Measurements from ENCODE around the gene TMEM41B.
"Not testable (repeated sequence)": the region's sequence is repeated elsewhere in the genome, so short reads cannot be mapped to it uniquely, and the experiment has no call there.

The TMEM41B gene

GRCh38 chr11:9304178-9304577 lies 10.2 kb downstream of the TMEM41B start:
- DNase-seq (ENCODE audit: low read depth): no peak

DNA sequence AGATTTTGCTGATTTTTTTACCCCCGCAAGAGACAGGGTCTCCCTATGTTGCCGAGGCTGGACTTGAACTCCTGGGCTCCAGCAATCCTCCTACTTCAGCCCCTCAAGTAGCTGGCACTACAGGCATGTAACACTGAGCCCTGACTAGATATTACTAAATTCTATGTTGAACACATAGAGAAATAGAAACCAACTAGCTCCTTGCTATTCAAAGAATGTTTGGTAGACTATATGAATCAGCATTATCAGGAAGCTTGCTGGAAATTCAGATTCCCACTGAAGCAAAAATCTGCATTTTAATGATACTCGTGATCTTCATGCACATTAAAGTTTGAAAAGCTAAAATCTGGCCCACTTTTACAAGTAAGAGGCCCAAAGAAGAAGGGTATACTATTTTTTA lies 11.9 kb downstream of the TMEM41B start:
- no peak for DNase-seq (ENCODE audit: low read depth)

GRCh38 chr11:9301720-9302119 lies 12.7 kb downstream of the TMEM41B start:
- no peak for DNase-seq (ENCODE audit: low read depth)

- DNase-seq (ENCODE audit: low read depth): no peak
Observed at GRCh38 chr11:9293646-9294045, 20.7 kb downstream of the TMEM41B start.

GRCh38 chr11:9285850-9286587 lies 28.4 kb downstream of the TMEM41B start:
- DNase-seq (ENCODE audit: low read depth): no peak

DNA sequence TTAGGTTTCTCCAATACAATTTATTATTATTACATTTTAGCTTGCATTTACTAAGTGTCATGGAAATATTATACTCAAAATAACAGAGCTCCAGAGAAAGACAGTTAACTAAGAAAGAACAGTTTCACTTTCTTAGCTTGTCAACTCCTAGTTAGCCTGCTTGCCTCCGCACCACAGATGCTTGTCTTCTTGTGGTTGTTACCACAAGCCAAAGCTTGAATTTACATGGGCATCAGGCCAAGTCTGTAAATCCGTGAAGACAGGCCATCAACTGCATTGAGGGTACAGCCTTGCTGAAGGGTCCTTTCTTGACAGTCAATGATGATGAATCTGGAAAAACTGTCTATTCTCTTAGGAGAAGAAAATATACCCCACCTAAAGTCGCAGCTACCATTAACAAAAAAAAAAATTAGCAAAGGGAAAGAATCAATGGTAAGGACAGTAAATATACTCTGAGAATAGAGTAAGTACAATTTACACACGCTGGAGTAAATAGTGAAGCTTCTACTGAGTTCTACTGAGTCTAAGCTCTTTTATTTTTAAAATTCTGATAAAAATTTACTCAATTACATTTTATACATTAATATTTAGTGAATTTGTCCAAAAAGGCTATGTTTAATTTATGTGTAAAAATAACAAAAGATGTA lies 33.6 kb downstream of the TMEM41B start:
- DNase-seq (ENCODE audit: low read depth): no peak

GRCh38 chr11:9277176-9277575 lies 37.2 kb downstream of the TMEM41B start:
- DNase-seq (ENCODE audit: low read depth): no peak

- DNase-seq (ENCODE audit: low read depth): no peak
Observed at GRCh38 chr11:9276571-9276970, 37.8 kb downstream of the TMEM41B start.

DNA sequence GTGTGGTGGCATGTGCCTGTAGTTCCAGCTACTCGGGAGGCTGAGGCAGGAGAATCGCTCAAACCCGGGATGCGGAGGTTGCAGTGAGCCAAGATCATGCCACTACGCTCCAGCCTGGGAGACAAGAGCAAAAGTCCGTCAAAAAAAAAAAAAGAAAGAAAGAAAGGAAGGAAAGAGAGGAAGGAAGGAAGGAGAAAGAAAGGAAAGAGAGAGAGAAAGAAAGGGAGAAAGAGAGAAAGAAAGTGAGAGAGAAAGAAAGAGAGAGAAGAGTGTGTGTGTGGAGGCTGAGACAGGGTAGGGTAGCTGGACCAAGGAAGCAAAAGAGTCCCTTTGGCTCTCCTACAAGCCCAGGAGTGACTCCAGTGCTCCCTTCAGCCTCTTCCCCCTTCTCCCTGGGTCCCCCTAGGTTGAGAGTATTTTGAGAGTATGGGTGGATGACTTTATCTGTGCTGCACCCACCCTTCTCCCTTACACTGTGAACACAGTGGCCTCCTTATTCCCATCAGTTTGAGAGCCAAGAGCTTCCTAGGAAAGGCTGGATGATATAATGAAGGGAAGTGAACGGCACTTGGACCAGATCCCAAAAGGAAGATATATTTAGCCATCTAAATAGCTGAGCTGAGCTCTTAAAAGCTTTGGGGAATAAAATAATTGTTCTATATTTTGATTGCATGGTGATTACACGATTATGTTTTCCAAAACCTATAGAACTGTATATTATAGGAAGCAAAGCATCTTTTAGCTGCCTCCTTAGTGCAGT lies 39.7 kb downstream of the TMEM41B start:
- DNase-seq (ENCODE audit: low read depth): no peak

- no peak for DNase-seq (ENCODE audit: low read depth)
Observed at GRCh38 chr11:9273376-9274336, 40.7 kb downstream of the TMEM41B start.

DNA sequence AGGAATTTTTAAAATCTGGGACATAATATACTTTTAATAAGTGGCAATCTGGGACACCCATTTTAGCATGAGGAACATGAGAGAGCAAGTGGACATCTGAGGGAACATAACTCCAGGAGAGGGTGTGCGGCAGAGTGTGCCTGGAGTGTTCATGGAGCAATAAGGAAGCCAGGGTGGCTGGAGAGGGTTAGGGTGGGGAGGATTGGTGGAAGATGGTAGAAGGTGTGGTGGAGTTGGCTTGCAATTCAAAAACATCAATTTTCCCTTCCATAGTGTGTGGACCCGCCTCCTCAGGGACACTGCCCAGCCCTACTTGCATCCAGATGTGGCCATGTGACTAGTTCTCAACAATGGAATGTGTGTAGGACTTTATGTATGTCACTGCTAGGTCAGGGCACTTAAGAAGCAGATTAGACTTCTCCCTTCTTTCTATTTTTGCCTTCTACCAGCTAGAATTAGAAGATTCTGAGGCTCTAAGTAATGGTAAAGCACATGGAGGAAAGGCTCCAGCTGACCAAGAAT lies 44.8 kb downstream of the TMEM41B start:
- no peak for DNase-seq (ENCODE audit: low read depth)

- DNase-seq (ENCODE audit: low read depth): no peak
Observed at GRCh38 chr11:9267680-9268079, 46.7 kb downstream of the TMEM41B start.

DNA sequence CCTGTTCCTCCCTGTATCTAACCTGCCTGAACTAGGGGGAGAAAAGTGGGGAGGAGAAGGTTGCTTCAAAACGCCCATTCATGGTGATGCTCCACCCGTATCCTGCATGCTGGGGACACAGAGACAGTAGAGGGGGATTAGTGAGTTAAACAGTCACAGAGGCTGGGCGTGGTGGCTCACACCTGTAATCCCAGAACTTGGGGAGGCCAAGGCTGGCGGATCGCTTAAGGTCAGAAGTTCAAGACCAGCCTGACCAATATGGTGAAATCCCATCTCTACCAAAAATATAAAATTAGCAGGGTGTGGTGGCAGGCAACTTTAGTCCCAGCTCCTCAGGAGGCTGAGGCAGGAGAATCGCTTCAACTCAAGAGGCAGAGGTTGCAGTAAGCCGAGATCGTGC lies 47.5 kb downstream of the TMEM41B start:
- DNase-seq (ENCODE audit: low read depth): no peak

DNA sequence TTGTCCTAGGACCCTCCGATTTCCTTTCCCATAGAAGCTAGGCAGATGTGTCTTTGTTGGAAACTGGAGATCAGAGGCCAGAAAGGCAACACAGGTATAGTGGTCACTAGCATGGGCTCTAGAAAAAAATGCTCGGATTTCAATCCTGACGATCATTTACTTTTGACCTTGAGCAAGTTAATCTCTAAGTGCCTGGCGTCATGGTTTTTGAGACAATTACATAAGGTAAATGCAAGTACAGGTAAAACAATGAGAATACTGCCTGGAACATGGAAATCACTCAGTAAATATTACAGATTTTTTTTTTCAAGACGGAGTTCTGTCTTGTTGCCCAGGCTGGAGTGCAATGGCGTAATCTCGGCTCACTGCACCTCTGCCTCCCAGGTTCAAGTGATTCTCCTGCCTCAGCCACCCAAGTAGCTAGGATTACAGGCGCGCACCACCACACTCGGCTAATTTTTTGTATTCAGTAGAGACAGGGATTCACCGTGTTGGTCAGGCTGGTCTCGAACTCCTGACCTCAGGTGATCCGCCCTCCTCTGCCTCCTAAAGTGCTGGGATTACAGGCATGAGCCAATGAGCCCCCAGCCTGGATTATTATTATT lies 48.2 kb downstream of the TMEM41B start:
- DNase-seq (ENCODE audit: low read depth): no peak

DNA sequence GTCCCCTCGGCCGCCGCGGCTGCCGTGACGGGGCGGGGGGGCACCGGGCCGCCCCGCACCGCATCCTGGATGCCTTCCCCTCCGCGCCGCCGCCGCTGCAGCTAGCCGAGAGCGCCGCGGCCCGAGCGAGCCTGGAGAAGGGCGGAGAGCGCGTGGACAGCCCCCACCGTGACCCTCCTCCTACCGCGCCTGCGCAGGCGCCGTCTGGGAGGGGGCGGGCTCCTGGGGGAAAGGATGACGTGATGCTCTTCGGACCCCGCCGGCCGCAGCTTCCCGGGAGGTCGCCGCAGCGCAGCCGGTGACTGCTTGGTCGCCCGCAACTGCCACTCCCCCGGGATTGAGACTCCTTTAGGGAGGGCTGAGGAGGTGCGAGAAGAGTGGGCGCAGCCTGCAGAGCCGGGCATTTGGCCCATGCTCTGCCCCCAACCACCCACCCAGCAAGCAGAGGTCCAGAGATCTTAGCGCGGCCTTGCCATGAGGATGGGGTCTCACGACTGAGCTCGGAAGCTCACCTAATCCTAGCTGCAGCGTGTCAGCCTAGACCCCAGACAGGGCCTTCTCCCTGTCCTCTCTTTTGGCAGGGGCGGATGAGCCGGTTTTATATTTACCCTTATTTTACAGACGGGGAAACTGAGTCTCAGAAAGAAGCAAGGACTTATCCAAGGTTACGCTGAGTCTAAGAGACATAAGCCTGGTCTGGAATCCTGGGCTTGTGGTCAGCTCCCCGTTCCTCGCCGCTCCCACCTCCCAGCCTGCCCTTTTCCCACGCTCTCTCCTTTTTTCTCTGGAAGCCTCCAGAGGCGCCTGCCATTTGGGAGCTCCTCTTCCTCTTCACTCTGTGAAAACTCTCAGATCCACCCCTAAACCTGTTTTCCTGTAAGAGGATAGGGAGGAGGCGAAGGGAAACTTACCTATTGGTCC lies 48.9 kb downstream of the TMEM41B start, which contains the start of gene DENND5A:
Gene DENND5A, minus strand, starts transcription at position 140 of the 921 bp plus-strand sequence. CDS start 281 bp downstream, outside the sequence.
- DNase-seq (ENCODE audit: low read depth): peak; percentile 31

DNA sequence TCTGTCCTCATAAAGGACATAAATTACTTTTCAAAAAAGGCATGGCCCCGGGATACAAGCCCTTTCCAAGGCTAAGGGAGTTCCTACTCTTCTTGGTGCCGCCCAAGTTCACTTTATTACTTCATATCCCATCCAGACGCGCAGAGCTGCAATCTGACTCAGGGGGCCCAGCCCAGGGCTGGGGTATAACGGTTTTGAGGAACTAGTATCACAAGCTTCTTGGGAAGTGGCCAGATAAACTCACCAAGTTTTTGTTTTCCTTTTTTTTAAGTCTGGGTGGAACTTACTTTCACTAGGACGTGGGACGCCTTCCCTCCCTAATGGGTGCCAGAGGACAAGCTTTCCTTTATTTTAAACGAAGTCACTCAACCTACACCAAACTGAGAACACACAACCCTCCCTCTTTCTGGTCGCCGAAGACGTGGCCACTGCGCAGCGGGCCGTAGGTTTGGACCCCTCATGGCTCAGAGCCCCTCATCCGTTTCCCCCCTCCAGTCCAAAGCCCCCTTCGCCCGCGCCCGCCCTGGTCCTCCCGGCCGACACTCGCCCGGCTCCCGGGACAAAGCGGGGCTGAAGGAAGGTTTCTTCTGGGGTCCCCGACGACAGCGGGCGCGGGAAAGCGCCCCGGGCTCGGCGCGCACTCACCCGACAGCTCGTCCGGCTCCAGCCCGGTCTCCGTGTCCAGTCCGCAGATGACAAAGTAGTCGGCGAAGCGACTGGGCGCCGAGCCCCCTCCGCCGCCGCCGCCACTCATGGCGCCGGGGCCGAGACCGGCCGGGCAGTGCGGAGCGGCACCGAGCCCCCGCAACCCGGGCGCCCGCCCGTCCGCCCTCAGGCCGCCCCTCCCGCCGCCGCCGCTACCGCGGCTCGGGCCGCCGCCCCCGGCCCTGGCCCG lies 49.8 kb downstream of the TMEM41B start:
- no peak for DNase-seq (ENCODE audit: low read depth)

DNA sequence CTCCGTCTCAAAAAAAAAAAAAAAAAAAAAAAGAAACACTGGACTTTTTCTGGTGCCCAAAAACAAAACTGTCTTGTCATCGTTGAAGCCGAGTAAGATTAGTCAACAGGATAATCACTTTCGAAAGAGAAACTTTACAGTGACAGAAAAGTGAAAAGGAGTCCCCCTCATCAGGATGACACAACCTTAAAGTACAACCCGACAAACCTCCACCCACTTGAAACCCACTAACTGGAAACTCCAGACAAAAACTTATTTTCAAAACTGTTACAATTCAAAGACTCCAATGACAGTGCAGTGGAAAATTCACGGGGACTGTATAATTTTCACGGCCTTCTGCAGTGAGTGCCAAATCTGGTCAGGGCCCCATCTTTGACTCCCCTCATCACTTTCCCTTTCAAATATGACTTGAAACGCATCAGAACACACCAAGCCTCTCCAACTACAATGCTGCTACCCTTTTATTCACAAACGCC lies 50.5 kb downstream of the TMEM41B start:
- DNase-seq (ENCODE audit: low read depth): no peak

DNA sequence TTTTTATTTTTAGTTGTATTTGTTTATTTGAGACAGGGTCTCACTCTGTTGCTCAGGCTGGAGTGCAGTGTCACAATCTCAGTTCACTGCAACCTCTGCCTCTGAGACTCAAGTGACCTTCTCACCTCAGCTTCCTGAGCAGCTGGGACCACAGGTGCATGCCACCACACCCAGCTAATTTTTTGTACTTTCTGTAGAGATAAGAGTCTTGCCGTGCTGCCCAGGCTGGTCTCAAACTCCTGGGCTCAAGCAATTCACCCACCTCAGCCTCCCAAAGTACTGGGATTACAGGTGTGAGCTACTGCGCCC lies 53.6 kb downstream of the TMEM41B start:
- DNase-seq (ENCODE audit: low read depth): not testable (repeated sequence)
